ENCODE measurements around the gene CIRBP. TPM values are rescaled to one million over a fixed set of nuclear protein-coding genes. Genes with fewer than 3 reads are reported as not detected.

The CIRBP gene
- total RNA-seq, 1 donor, result 380 TPM

- peak; percentile 97 for DNase-seq (ENCODE audit: insufficient read length, low spot score, missing footprints)
- H3K27me3 ChIP-seq (ENCODE audit: insufficient read depth, low read length), result no peaks in the 10 kb centered on the region
- TF ChIP-seq CTCF (IDR thresholded peaks at IDR 0.05; ENCODE audit: extremely low read depth, low read depth, low read length), result no peak
- H3K79me2 ChIP-seq (ENCODE audit: insufficient read depth, low read length), result peaks cover 16% of the 10 kb centered on the region
- H3K9me3 ChIP-seq (ENCODE audit: low read depth, low read length), result no peaks in the 10 kb centered on the region
- H3K27ac ChIP-seq (ENCODE audit: low read depth, low read length), result no peak overlapping the region
- H4K20me1 ChIP-seq (ENCODE audit: insufficient read depth, low read length), result peaks cover 21% of the 10 kb centered on the region
- H2AFZ ChIP-seq (ENCODE audit: low read length), result no peak overlapping the region
- H3K4me2 ChIP-seq (ENCODE audit: insufficient read depth, low read length), result peak overlapping the region; percentile 72
- peaks cover 14% of the 10 kb centered on the region for H3K36me3 ChIP-seq (ENCODE audit: insufficient read depth, low read length)
- H3K4me1 ChIP-seq (ENCODE audit: insufficient read depth, low read length), result peaks cover 10% of the 10 kb centered on the region
- H3K4me3 ChIP-seq (ENCODE audit: insufficient read depth, low read length), result peak overlapping the region; percentile 67
Measured at GRCh38 chr19:1235625-1236538, 33.2 kb upstream of the CIRBP start.

- no peak for TF ChIP-seq CTCF (IDR thresholded peaks at IDR 0.05; ENCODE audit: extremely low read depth, low read depth, low read length)
- H3K4me3 ChIP-seq (ENCODE audit: insufficient read depth, low read length), result peak overlapping the region; percentile 84
- peaks cover 19% of the 10 kb centered on the region for H3K79me2 ChIP-seq (ENCODE audit: insufficient read depth, low read length)
- H2AFZ ChIP-seq (ENCODE audit: low read length), result no peak overlapping the region
- peaks cover 14% of the 10 kb centered on the region for H3K36me3 ChIP-seq (ENCODE audit: insufficient read depth, low read length)
- peak overlapping the region; percentile 88 for H3K4me2 ChIP-seq (ENCODE audit: insufficient read depth, low read length)
- peaks cover 16% of the 10 kb centered on the region for H3K4me1 ChIP-seq (ENCODE audit: insufficient read depth, low read length)
- no peak overlapping the region for H3K27ac ChIP-seq (ENCODE audit: low read depth, low read length)
- peak; percentile 92 for DNase-seq (ENCODE audit: insufficient read length, low spot score, missing footprints)
- H4K20me1 ChIP-seq (ENCODE audit: insufficient read depth, low read length), result peaks cover 21% of the 10 kb centered on the region
- H3K27me3 ChIP-seq (ENCODE audit: insufficient read depth, low read length), result no peaks in the 10 kb centered on the region
- no peaks in the 10 kb centered on the region for H3K9me3 ChIP-seq (ENCODE audit: low read depth, low read length)
Measured at GRCh38 chr19:1236576-1236975, 32.6 kb upstream of the CIRBP start.

DNA sequence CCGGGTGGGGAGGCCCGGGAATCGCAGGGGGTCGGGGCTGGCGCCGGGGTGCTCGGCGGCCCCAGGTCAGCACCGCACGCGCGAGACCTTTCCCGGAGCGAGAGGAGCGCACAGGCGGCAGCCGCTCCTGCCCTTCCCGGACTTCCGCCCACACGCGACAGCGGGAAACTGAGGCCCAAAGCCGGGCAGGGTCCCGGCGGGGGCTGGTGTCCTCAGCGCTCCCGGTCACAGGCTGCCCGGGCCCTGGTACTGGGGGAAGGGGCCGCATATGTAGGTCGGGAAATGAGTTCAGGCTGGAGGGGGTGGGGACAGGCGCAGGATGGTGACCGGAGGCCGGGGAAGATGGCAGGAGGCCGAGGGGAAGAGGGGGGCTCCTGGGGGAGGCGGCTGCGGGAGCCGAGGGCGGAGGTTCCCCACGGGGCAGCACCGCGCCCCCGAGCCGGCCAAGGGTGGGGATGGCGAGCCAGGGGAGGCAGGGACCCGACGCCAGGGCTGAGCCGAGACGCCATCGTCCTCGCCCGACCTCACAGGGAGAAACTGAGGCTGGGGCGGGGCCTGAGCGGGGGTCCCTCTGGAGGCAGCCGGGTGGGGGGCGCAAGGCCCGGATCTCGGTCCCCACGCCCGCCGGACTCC, 32.0 kb upstream of the CIRBP start:
- Histone ChIP-seq H3K36me3 (ENCODE audit: insufficient read depth, low read length) (peaks cover 14% of the 10 kb centered on the region), H3K27ac (ENCODE audit: low read depth, low read length) (peak overlapping the region; percentile 53), H3K79me2 (ENCODE audit: insufficient read depth, low read length) (peaks cover 25% of the 10 kb centered on the region), H3K4me1 (ENCODE audit: insufficient read depth, low read length) (peaks cover 17% of the 10 kb centered on the region), H3K27me3 (ENCODE audit: insufficient read depth, low read length) (no peaks in the 10 kb centered on the region), H3K9me3 (ENCODE audit: low read depth, low read length) (no peaks in the 10 kb centered on the region), H4K20me1 (ENCODE audit: insufficient read depth, low read length) (peaks cover 21% of the 10 kb centered on the region), H2AFZ (ENCODE audit: low read length) (peak overlapping the region; percentile 65), H3K4me2 (ENCODE audit: insufficient read depth, low read length) (peak overlapping the region; percentile 88), H3K4me3 (ENCODE audit: insufficient read depth, low read length) (peak overlapping the region; percentile 84)
- DNase-seq (ENCODE audit: insufficient read length, low spot score, missing footprints), result peak; percentile 98
- TF ChIP-seq CTCF (IDR thresholded peaks at IDR 0.05; ENCODE audit: extremely low read depth, low read depth, low read length), result no peak

Measured in osteoblast (primary cell).